Naive thymus-derived CD4-positive, alpha-beta T cell (primary cell): ENCODE results near the gene GALR1. TPM values are rescaled to one million over a fixed set of nuclear protein-coding genes. Genes with fewer than 3 reads are reported as not detected.
A peak's percentile ranks its signal among the peaks of the same experiment; 100 is the strongest.

ENCODE experiments used
- ATAC-seq: fragments of 150-1000 bp; cut with Tn5 transposase; 2 replicates; pipeline ENCODE4 v1.10.0; 2021; ENCODE audit warnings: mild to moderate bottlenecking, moderate library complexity
- CTCF ChIA-PET: fragments of 350-600 bp; sonication (Branson Sonifier 250); formaldehyde crosslinking; loops from one replicate; lab custom pipeline; 2021; ENCODE audit warnings: antibody characterized with exemption; lab: Charles Lee
- POLR2A ChIA-PET: fragments of 350-600 bp; sonication (Branson Sonifier 250); formaldehyde crosslinking; loops from one replicate; lab custom pipeline; 2021; ENCODE audit warnings: antibody characterized with exemption, inconsistent platforms; lab: Charles Lee
- DNase-seq, 9 donors: peaks; one replicate each; pipeline versions ENCODE4 v3.0.0 to v3.0.0-alpha.2; 2020 to 2022; ENCODE audit warnings: mixed read lengths in 1 of 9
- H3K27ac ChIP-seq: one replicate; pipeline ENCODE4 v1.7.0; 2013; ENCODE audit warnings: mild to moderate bottlenecking, low read depth, low read length, moderate library complexity
- H3K27me3 ChIP-seq, 2 donors: one replicate each; pipeline ENCODE4 v1.7.0; 2013; ENCODE audit warnings: low read length in 2 of 2, mild to moderate bottlenecking in 2 of 2, moderate library complexity in 2 of 2; ENCODE audit not compliant: control insufficient read depth in 2 of 2, insufficient read depth in 2 of 2
- H3K36me3 ChIP-seq, 3 experiments: 1 replicate in 2 of 3; 2 replicates in 1 of 3; pipeline ENCODE4 v1.7.0; 2013; ENCODE audit warnings: low read length in 3 of 3, mild to moderate bottlenecking in 3 of 3, moderate library complexity in 1 of 3; ENCODE audit not compliant: insufficient read depth in 3 of 3, control insufficient read depth in 2 of 3
- H3K4me1 ChIP-seq, 2 donors: one replicate each; pipeline ENCODE4 v1.7.0; 2013; ENCODE audit warnings: low read length in 2 of 2, mild to moderate bottlenecking in 2 of 2, moderate library complexity in 1 of 2; ENCODE audit not compliant: control insufficient read depth in 2 of 2, insufficient read depth in 2 of 2
- H3K4me3 ChIP-seq: 2 replicates; pipeline ENCODE4 v1.7.0; 2013; ENCODE audit warnings: mild to moderate bottlenecking, low read length
- H3K9me3 ChIP-seq, 3 experiments: 1 replicate in 2 of 3; 2 replicates in 1 of 3; pipeline ENCODE4 v1.7.0; 2013; ENCODE audit warnings: low read length in 3 of 3; ENCODE audit not compliant: control insufficient read depth in 2 of 3
- H3K27ac Mint-ChIP-seq, 9 donors: one replicate each; pipeline ENCODE4 v1.8.0; 2020 to 2022; ENCODE audit warnings: mixed read lengths in 9 of 9, mild to moderate bottlenecking in 8 of 9, moderate library complexity in 5 of 9, inconsistent platforms in 2 of 9
- H3K27me3 Mint-ChIP-seq, 5 donors: one replicate each; pipeline ENCODE4 v1.8.0; 2021 to 2022; ENCODE audit warnings: mixed read lengths in 5 of 5, mild to moderate bottlenecking in 1 of 5
- H3K36me3 Mint-ChIP-seq, 5 donors: one replicate each; pipeline ENCODE4 v1.8.0; 2020 to 2022; ENCODE audit warnings: mixed read lengths in 5 of 5, mild to moderate bottlenecking in 3 of 5, inconsistent platforms in 1 of 5
- H3K4me1 Mint-ChIP-seq, 7 donors: one replicate each; pipeline ENCODE4 v1.8.0; 2020 to 2022; ENCODE audit warnings: mixed read lengths in 7 of 7, mild to moderate bottlenecking in 3 of 7, inconsistent platforms in 1 of 7
- H3K4me3 Mint-ChIP-seq, 10 donors: one replicate each; pipeline ENCODE4 v1.8.0; 2020 to 2022; ENCODE audit warnings: mild to moderate bottlenecking in 10 of 10, mixed read lengths in 10 of 10, moderate library complexity in 6 of 10, inconsistent platforms in 2 of 10
- H3K9me3 Mint-ChIP-seq, 11 donors: one replicate each; pipeline ENCODE4 v1.8.0; 2020 to 2022; ENCODE audit warnings: mixed read lengths in 11 of 11, mild to moderate bottlenecking in 4 of 11, inconsistent platforms in 1 of 11, moderate library complexity in 1 of 11
- intact Hi-C, 2 donors: fragments of 100-400 bp; cut with micrococcal nuclease; formaldehyde crosslinking; loops; one replicate each; pipeline ENCODE4 v1.15.1; 2023
- polyA plus RNA-seq, 2 donors: library from polyadenylated mRNA; unstranded; fragments of 300-500 nt; fragmentation: Illumina TruSeq; gene quantifications; one replicate each; pipeline ENCODE4 v1.2.3, GENCODE V29; 2021
- total RNA-seq, 6 experiments: library from RNA in 5 of 6; stranded (reverse) in 5 of 6; gene quantifications; 1 replicate in 5 of 6; 2 replicates in 1 of 6; pipeline ENCODE4 v1.2.3 and lab custom pipeline; 2021 to 2026

Gene GALR1
- total and polyA plus RNA-seq, 7 experiments from 2014 or later, result not detected

- POLR2A ChIA-PET, result interaction anchor here (0.6 kb wide), 1 partner anchor 191 kb away, joined by 3 read pairs; no protein-coding TSS in a partner anchor
- H3K36me3 Mint-ChIP-seq, result no peaks in the 10 kb centered on the region
- H3K27ac ChIP-seq, result no peak overlapping the region
- peaks cover 0 to 10% (median 4%) of the 10 kb centered on the region in 7 donors for H3K4me1 Mint-ChIP-seq
- CTCF ChIA-PET, result no interaction called here
- H3K4me3 Mint-ChIP-seq, result no peak overlapping the region
- peaks cover 0 to 3% (median 0%) of the 10 kb centered on the region in 11 donors for H3K9me3 Mint-ChIP-seq
- DNase-seq, result no peak
- no peak overlapping the region for H3K27ac Mint-ChIP-seq
- no peak overlapping the region for H3K4me3 ChIP-seq
- H3K27me3 Mint-ChIP-seq, result peaks cover 0 to 15% (median 0%) of the 10 kb centered on the region in 5 donors
- H3K27me3 ChIP-seq, result no peaks in the 10 kb centered on the region
- intact Hi-C loops, result no loop called here
- ATAC-seq, result peak; percentile 31
- H3K4me1 ChIP-seq, result peaks cover 0 to 4% of the 10 kb centered on the region in 2 donors
- no peaks in the 10 kb centered on the region for H3K9me3 ChIP-seq
- no peaks in the 10 kb centered on the region for H3K36me3 ChIP-seq
Observed at GRCh38 chr18:77218642-77219041, 31.0 kb upstream of the GALR1 start.

- DNase-seq, result no peak
Observed at GRCh38 chr18:77220726-77221125, 28.9 kb upstream of the GALR1 start.

GRCh38 chr18:77222464-77222863 is 27.2 kb upstream of the GALR1 start:
- POLR2A ChIA-PET, result no interaction called here
- no peak overlapping the region for H3K27ac Mint-ChIP-seq

More at GRCh38 chr18:77220726-77221125, 28.9 kb upstream of the GALR1 start:
- Mint-ChIP-seq H3K4me3 (no peak overlapping the region), H3K27me3 (peaks cover 0 to 10% (median 0%) of the 10 kb centered on the region in 5 donors), H3K27ac (no peak overlapping the region), H3K36me3 (no peaks in the 10 kb centered on the region), H3K4me1 (peaks cover 0 to 10% (median 0%) of the 10 kb centered on the region in 7 donors), H3K9me3 (peaks cover 0 to 2% (median 0%) of the 10 kb centered on the region in 11 donors)
- ChIA-PET CTCF (no interaction called here), POLR2A (no interaction called here)
- H3K27me3 ChIP-seq, result no peaks in the 10 kb centered on the region
- H3K36me3 ChIP-seq, result no peaks in the 10 kb centered on the region
- no peak overlapping the region for H3K27ac ChIP-seq
- intact Hi-C loops, result no loop called here
- ATAC-seq, result peak; percentile 54
- no peak overlapping the region for H3K4me3 ChIP-seq
- H3K9me3 ChIP-seq, result no peaks in the 10 kb centered on the region
- peaks cover 0 to 4% of the 10 kb centered on the region in 2 donors for H3K4me1 ChIP-seq

GRCh38 chr18:77223221-77223639 is 26.4 kb upstream of the GALR1 start:
- intact Hi-C loops, result no loop called here
- Histone ChIP-seq H3K4me3 (no peak overlapping the region), H3K36me3 (no peaks in the 10 kb centered on the region), H3K27me3 (no peaks in the 10 kb centered on the region), H3K9me3 (no peaks in the 10 kb centered on the region), H3K4me1 (peaks cover 0 to 4% of the 10 kb centered on the region in 2 donors), H3K27ac (no peak overlapping the region)
- DNase-seq, result peak in 1 of 9 donors; percentile 38
- ATAC-seq, result no peak
- Mint-ChIP-seq H3K4me1 (peaks cover 0 to 10% (median 0%) of the 10 kb centered on the region in 7 donors), H3K36me3 (no peaks in the 10 kb centered on the region), H3K4me3 (no peak overlapping the region), H3K27me3 (peaks cover 0 to 18% (median 0%) of the 10 kb centered on the region in 5 donors), H3K9me3 (peaks cover 0 to 5% (median 0%) of the 10 kb centered on the region in 11 donors), H3K27ac (no peak overlapping the region)
- CTCF ChIA-PET, result no interaction called here
- POLR2A ChIA-PET, result no interaction called here

More at GRCh38 chr18:77222464-77222863, 27.2 kb upstream of the GALR1 start:
- peaks cover 0 to 5% (median 0%) of the 10 kb centered on the region in 11 donors for H3K9me3 Mint-ChIP-seq
- CTCF ChIA-PET, result no interaction called here
- no peak overlapping the region for H3K27ac ChIP-seq
- DNase-seq (no peak), ATAC-seq (no peak)
- no peaks in the 10 kb centered on the region for H3K36me3 ChIP-seq
- intact Hi-C loops, result no loop called here
- H3K27me3 Mint-ChIP-seq, result peaks cover 0 to 12% (median 0%) of the 10 kb centered on the region in 5 donors
- no peaks in the 10 kb centered on the region for H3K9me3 ChIP-seq
- peaks cover 0 to 10% (median 0%) of the 10 kb centered on the region in 7 donors for H3K4me1 Mint-ChIP-seq
- peaks cover 0 to 4% of the 10 kb centered on the region in 2 donors for H3K4me1 ChIP-seq
- H3K4me3 ChIP-seq, result no peak overlapping the region
- H3K36me3 Mint-ChIP-seq, result no peaks in the 10 kb centered on the region
- H3K4me3 Mint-ChIP-seq, result no peak overlapping the region
- no peaks in the 10 kb centered on the region for H3K27me3 ChIP-seq

- POLR2A ChIA-PET, result no interaction called here
- H3K9me3 ChIP-seq, result no peaks in the 10 kb centered on the region
- no peak for ATAC-seq
- no peaks in the 10 kb centered on the region for H3K27me3 ChIP-seq
- H3K4me3 Mint-ChIP-seq, result no peak overlapping the region
- no peak for DNase-seq
- peaks cover 0 to 5% (median 0%) of the 10 kb centered on the region in 11 donors for H3K9me3 Mint-ChIP-seq
- H3K27ac Mint-ChIP-seq, result no peak overlapping the region
- peaks cover 0 to 22% (median 0%) of the 10 kb centered on the region in 5 donors for H3K27me3 Mint-ChIP-seq
- intact Hi-C loops, result no loop called here
- peaks cover 0 to 4% of the 10 kb centered on the region in 2 donors for H3K4me1 ChIP-seq
- no peaks in the 10 kb centered on the region for H3K36me3 Mint-ChIP-seq
- no peak overlapping the region for H3K27ac ChIP-seq
- CTCF ChIA-PET, result no interaction called here
- peaks cover 0 to 8% (median 0%) of the 10 kb centered on the region in 7 donors for H3K4me1 Mint-ChIP-seq
- no peaks in the 10 kb centered on the region for H3K36me3 ChIP-seq
- H3K4me3 ChIP-seq, result no peak overlapping the region
Observed at GRCh38 chr18:77223653-77224052, 26.0 kb upstream of the GALR1 start.

GRCh38 chr18:77230645-77231044 is 19.0 kb upstream of the GALR1 start:
- no peak overlapping the region for H3K4me3 ChIP-seq
- ChIA-PET POLR2A (no interaction called here), CTCF (no interaction called here)
- H3K9me3 Mint-ChIP-seq, result peaks cover 0 to 6% (median 0%) of the 10 kb centered on the region in 11 donors
- H3K9me3 ChIP-seq, result no peaks in the 10 kb centered on the region
- H3K4me1 ChIP-seq, result no peaks in the 10 kb centered on the region
- ATAC-seq (no peak), DNase-seq (no peak)
- H3K27ac ChIP-seq, result no peak overlapping the region
- no peak overlapping the region for H3K27ac Mint-ChIP-seq
- no peaks in the 10 kb centered on the region for H3K27me3 ChIP-seq
- H3K4me3 Mint-ChIP-seq, result no peak overlapping the region
- H3K4me1 Mint-ChIP-seq, result peaks cover 0 to 5% (median 0%) of the 10 kb centered on the region in 7 donors
- intact Hi-C loops, result no loop called here
- peaks cover 0 to 3% (median 0%) of the 10 kb centered on the region in 5 donors for H3K36me3 Mint-ChIP-seq
- H3K36me3 ChIP-seq, result no peaks in the 10 kb centered on the region
- peaks cover 4 to 47% (median 18%) of the 10 kb centered on the region in 5 donors for H3K27me3 Mint-ChIP-seq
